Measurements from ENCODE around the gene ZNF3.

The ZNF3 gene

GRCh38 chr7:100064162-100064561 is 17.4 kb downstream of the ZNF3 start:
- TF ChIP-seq ZNF274 (IDR thresholded peaks at IDR 0.05; ENCODE audit: low read depth, low read length), result no peak
- H3K4me3 ChIP-seq (ENCODE audit: low read length), result no peak overlapping the region

DNA sequence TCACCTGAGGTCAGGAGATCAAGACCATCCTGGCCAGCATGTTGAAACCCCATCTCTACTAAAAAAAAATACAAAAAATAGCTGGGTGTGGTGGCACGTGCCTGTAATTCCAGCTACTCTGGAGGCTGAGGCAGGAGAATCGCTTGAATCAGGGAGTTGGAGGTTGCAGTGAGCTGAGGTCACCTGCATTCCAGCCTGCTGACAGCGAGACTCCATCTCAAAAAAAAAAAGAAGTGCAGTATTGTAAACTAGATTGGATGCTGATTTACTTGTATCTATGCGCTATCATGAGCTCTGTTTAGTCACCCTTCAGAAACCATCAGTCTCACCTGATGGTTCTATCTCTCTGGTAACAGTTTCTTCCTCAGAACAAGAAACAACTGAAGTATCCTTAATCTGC is 18.1 kb downstream of the ZNF3 start:
- no peak overlapping the region for H3K4me3 ChIP-seq (ENCODE audit: low read length)
- TF ChIP-seq ZNF274 (IDR thresholded peaks at IDR 0.05; ENCODE audit: low read depth, low read length), result no peak

GRCh38 chr7:100061518-100062193 is 19.9 kb downstream of the ZNF3 start:
- no peak for TF ChIP-seq ZNF274 (IDR thresholded peaks at IDR 0.05; ENCODE audit: low read depth, low read length)
- H3K4me3 ChIP-seq (ENCODE audit: low read length), result no peak overlapping the region

DNA sequence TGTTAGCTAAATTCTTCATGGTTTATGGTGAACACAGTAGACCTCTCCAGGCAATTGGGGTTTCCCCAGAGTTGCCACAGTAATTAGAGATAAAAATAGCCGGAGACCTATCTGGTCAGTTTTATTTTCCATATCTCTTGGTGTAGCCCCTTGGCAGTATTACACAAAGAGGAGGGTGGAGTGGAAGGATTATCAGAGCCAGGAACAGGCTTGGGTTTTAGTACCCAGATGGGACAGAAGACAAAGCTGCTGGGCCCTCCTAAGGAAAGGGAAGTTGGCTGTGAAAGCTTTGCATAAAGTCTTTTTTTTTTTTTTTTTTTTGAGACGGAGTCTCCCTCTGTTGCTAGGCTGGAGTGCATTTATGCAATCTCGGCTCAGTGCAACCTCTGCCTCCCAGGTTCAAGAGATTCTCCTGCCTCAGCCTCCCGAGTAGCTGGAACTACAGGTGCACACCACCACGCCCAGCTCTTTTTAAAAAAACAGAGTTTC is 22.2 kb downstream of the ZNF3 start:
- no peak for TF ChIP-seq ZNF274 (IDR thresholded peaks at IDR 0.05; ENCODE audit: low read depth, low read length)
- no peak overlapping the region for H3K4me3 ChIP-seq (ENCODE audit: low read length)

DNA sequence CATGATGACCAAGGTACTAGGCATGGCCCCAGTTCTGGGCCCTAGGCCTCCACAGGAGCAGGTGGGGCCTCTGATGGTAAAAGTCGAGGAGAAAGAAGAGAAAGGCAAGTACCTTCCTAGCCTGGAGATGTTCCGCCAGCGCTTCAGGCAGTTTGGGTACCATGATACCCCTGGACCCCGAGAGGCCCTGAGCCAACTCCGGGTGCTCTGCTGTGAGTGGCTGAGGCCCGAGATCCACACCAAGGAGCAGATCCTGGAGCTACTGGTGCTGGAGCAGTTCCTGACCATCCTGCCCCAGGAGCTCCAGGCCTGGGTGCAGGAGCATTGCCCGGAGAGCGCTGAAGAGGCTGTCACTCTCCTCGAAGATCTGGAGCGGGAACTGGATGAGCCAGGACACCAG is 24.5 kb downstream of the ZNF3 start:
- no peak overlapping the region for H3K4me3 ChIP-seq (ENCODE audit: low read length)
- no peak for TF ChIP-seq ZNF274 (IDR thresholded peaks at IDR 0.05; ENCODE audit: low read depth, low read length)

GRCh38 chr7:100053215-100053614 is 28.3 kb downstream of the ZNF3 start:
- TF ChIP-seq ZNF274 (IDR thresholded peaks at IDR 0.05; ENCODE audit: low read depth, low read length), result no peak
- H3K4me3 ChIP-seq (ENCODE audit: low read length), result no peak overlapping the region

DNA sequence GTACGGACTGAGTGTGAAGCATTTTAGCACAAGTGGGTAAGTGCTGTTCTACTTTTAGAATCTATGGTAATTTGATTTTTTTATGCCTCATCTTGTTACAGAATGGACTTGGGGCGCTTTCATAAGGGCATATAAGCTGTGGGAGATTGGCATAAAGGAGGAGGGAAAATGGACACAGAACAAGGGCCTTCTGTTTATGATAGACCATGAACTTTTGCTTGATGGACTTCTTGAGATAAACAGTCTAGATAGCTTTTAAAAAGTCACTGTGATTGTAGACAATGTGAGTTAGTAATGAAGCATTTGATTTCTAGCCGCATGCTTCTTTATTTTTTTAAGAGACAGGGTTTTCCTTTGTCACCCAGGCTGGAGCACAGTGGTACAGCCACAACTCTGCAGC is 29.9 kb downstream of the ZNF3 start:
- no peak overlapping the region for H3K4me3 ChIP-seq (ENCODE audit: low read length)
- TF ChIP-seq ZNF274 (IDR thresholded peaks at IDR 0.05; ENCODE audit: low read depth, low read length), result no peak

- H3K4me3 ChIP-seq (ENCODE audit: low read length), result peak within 1 kb of the TSS; percentile 79
- TF ChIP-seq ZNF274 (IDR thresholded peaks at IDR 0.05; ENCODE audit: low read depth, low read length), result no peak
Measured at GRCh38 chr7:100049441-100050291, 31.9 kb downstream of the ZNF3 start, which contains the start of gene ZSCAN21. ZSCAN21 (plus strand) TSS chr7:100049774; CDS start chr7:100057007, 7,233 bp downstream.

- no peak overlapping the region for H3K4me3 ChIP-seq (ENCODE audit: low read length)
- no peak for TF ChIP-seq ZNF274 (IDR thresholded peaks at IDR 0.05; ENCODE audit: low read depth, low read length)
Measured at GRCh38 chr7:100048680-100049079, 32.8 kb downstream of the ZNF3 start.

DNA sequence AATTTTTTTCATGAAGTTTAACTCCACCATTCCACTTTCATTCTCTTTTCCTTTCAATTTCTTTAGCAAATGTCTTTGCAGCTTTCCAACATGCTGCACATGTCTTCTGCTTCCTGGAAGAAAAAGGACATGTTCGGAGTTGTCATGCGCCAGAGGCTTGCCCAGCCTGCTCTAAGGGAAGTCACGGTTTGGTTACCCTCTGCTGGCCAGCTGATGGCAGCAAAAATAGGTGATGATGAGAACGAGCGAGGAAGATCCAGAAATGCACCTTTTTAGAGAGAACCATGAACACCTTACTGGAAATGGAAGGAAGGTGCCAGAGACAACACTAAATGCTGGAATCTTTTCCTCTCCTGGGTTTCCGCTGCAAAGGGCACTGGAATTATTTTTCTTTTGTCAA is 36.8 kb downstream of the ZNF3 start:
- TF ChIP-seq ZNF274 (IDR thresholded peaks at IDR 0.05; ENCODE audit: low read depth, low read length), result no peak
- H3K4me3 ChIP-seq (ENCODE audit: low read length), result no peak overlapping the region

GRCh38 chr7:100040575-100040974 is 40.9 kb downstream of the ZNF3 start:
- no peak for TF ChIP-seq ZNF274 (IDR thresholded peaks at IDR 0.05; ENCODE audit: low read depth, low read length)
- no peak overlapping the region for H3K4me3 ChIP-seq (ENCODE audit: low read length)

DNA sequence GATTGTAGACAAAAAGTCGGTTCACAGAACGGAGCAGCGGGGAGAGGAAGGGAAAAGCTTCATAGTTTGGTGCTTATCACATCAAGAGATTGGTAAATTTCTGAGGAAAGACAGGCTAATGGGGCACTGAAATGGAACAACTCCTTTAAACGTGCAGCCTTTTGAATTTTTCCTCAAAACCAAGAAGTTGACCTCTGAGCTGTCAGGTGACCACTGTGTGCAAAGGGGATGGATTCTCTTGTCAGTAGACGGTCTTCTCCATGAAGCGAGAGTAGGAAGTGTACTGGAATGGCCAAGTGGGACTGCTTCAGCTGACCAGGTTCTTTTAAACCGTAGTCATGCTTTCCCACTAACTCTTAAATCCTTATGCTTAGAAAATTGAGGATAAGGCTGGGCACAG is 43.2 kb downstream of the ZNF3 start:
- no peak for TF ChIP-seq ZNF274 (IDR thresholded peaks at IDR 0.05; ENCODE audit: low read depth, low read length)

GRCh38 chr7:100035876-100036275 is 45.6 kb downstream of the ZNF3 start:
- H3K4me3 ChIP-seq (ENCODE audit: low read length), result no peak overlapping the region
- no peak for TF ChIP-seq ZNF274 (IDR thresholded peaks at IDR 0.05; ENCODE audit: low read depth, low read length)

More for the DNA sequence above, 43.2 kb downstream of the ZNF3 start:
- no peak overlapping the region for H3K4me3 ChIP-seq (ENCODE audit: low read length)

- TF ChIP-seq ZNF274 (IDR thresholded peaks at IDR 0.05; ENCODE audit: low read depth, low read length), result no peak
Measured at GRCh38 chr7:100034871-100035510, 46.5 kb downstream of the ZNF3 start.

More at GRCh38 chr7:100034871-100035510, 46.5 kb downstream of the ZNF3 start:
- H3K4me3 ChIP-seq (ENCODE audit: low read length), result no peak overlapping the region
